BJ (cell line): ENCODE results near the gene CEP57L1. TPM values are rescaled to one million over a fixed set of nuclear protein-coding genes. Genes with fewer than 3 reads are reported as not detected.

Experiments used
- CTCF ChIA-PET: fragments of 350-600 bp; formaldehyde crosslinking; extraction: SDS; loops from one replicate; lab custom pipeline; 2021; ENCODE audit warnings: antibody characterized with exemption, inconsistent platforms; lab: Yijun Ruan, JAX
- POLR2A ChIA-PET: fragments of 300-600 bp; sonication (Branson Sonifier 250); formaldehyde crosslinking; extraction: SDS; loops from one replicate; lab custom pipeline; 2021; ENCODE audit warnings: antibody characterized with exemption; lab: Charles Lee
- DNase-seq: peaks from one replicate; pipeline ENCODE4 v3.0.0-alpha.2; 2011; ENCODE audit warnings: low read depth
- H3K27me3 ChIP-seq: 2 replicates; pipeline ENCODE4 v1.6.0; 2011; ENCODE audit warnings: low read length; ENCODE audit not compliant: control insufficient read depth, insufficient read depth
- H3K36me3 ChIP-seq: 2 replicates; pipeline ENCODE4 v1.5.1; 2011; ENCODE audit warnings: low read length; ENCODE audit not compliant: control insufficient read depth, insufficient read depth
- H3K4me3 ChIP-seq: 2 replicates; pipeline ENCODE4 v1.5.1; 2011; ENCODE audit warnings: low read depth, mild to moderate bottlenecking, control low read depth, low read length
- CTCF ChIP-seq: IDR thresholded peaks from 2 replicates; pipeline ENCODE4 v1.5.1; 2011; ENCODE audit warnings: low read depth, mild to moderate bottlenecking, control low read depth, inconsistent platforms, low read length, moderate library complexity; ENCODE audit not compliant: insufficient read depth
- polyA plus RNA-seq: library from polyadenylated mRNA; depleted of rRNA; stranded (reverse); fragments of >200 nt; gene quantifications from 2 replicates; pipeline ENCODE4 v1.2.3, GENCODE V29; 2011

CEP57L1 gene
- polyA plus RNA-seq, 1 experiment, result 11.2 TPM

GRCh38 chr6:109182578-109182977, 87.3 kb downstream of the CEP57L1 start:
- TF ChIP-seq CTCF, result no peak
- Histone ChIP-seq H3K36me3 (no peaks in the 10 kb centered on the region), H3K27me3 (peaks cover 15% of the 10 kb centered on the region), H3K4me3 (no peak overlapping the region)
- ChIA-PET POLR2A (no interaction called here), CTCF (interaction anchor here (3.1 kb wide), 1 partner anchor 201 kb away, joined by 15 read pairs; no protein-coding TSS in a partner anchor)
- DNase-seq, result no peak

GRCh38 chr6:109183109-109183650, 87.9 kb downstream of the CEP57L1 start:
- Histone ChIP-seq H3K4me3 (no peak overlapping the region), H3K36me3 (no peaks in the 10 kb centered on the region), H3K27me3 (peaks cover 15% of the 10 kb centered on the region)
- DNase-seq, result no peak
- no peak for TF ChIP-seq CTCF
- ChIA-PET POLR2A (no interaction called here), CTCF (interaction anchor here (3.1 kb wide), 1 partner anchor 200 kb away, joined by 15 read pairs; no protein-coding TSS in a partner anchor)

GRCh38 chr6:109184638-109185037, 89.3 kb downstream of the CEP57L1 start:
- POLR2A ChIA-PET, result no interaction called here
- Histone ChIP-seq H3K27me3 (peaks cover 14% of the 10 kb centered on the region), H3K36me3 (no peaks in the 10 kb centered on the region), H3K4me3 (no peak overlapping the region)
- DNase-seq, result no peak
- no peak for TF ChIP-seq CTCF
- CTCF ChIA-PET, result interaction anchor here (3.1 kb wide), 1 partner anchor 199 kb away, joined by 15 read pairs; no protein-coding TSS in a partner anchor

- DNase-seq, result no peak
- H3K36me3 ChIP-seq, result no peaks in the 10 kb centered on the region
- CTCF ChIA-PET, result interaction anchor here (3.8 to 3.9 kb wide), 2 partner anchors 198 to 211 kb away, joined by 23 to 84 read pairs; partner anchors contain the start of gene CD164
- no peak overlapping the region for H3K4me3 ChIP-seq
- POLR2A ChIA-PET, result no interaction called here
- H3K27me3 ChIP-seq, result peaks cover 14% of the 10 kb centered on the region
- TF ChIP-seq CTCF, result no peak
These were observed 90.7 kb downstream of the CEP57L1 start for GRCh38 chr6:109186012-109186411.

GRCh38 chr6:109187399-109188114, 92.2 kb downstream of the CEP57L1 start:
- CTCF ChIA-PET, result interaction anchor here (0.7 to 4.0 kb wide), 29 partner anchors 8 to 272 kb away, joined by 3 to 84 read pairs (median 4); partner anchors contain the start of genes CD164, CEP57L1, PPIL6 and SESN1
- POLR2A ChIA-PET, result no interaction called here
- Histone ChIP-seq H3K36me3 (no peaks in the 10 kb centered on the region), H3K4me3 (no peak overlapping the region), H3K27me3 (peaks cover 12% of the 10 kb centered on the region)
- peak; percentile 95 for TF ChIP-seq CTCF
- no peak for DNase-seq
